Coronary artery (tissue), 2 donors: Measurements from ENCODE around the gene TBC1D30.

ENCODE experiments used
- DNase-seq: peaks from one replicate; pipeline ENCODE4 v3.0.0-alpha.2; 2017; ENCODE audit warnings: low spot score
- H3K27ac ChIP-seq, 2 donors: fragments of 200-600 bp; sonication (generic); one replicate each; pipeline ENCODE4 v1.5.1; 2016 to 2019
- H3K4me3 ChIP-seq: fragments of 200-600 bp; sonication (generic); 2 replicates; pipeline ENCODE4 v1.5.1; 2016; ENCODE audit warnings: mild to moderate bottlenecking, moderate library complexity
- CTCF ChIP-seq: fragments of 200-600 bp; sonication (generic); IDR thresholded peaks from one replicate; pipeline ENCODE4 v1.5.1; 2019; ENCODE audit warnings: antibody characterized with exemption

The TBC1D30 gene

GRCh38 chr12:64864319-64864718 is 39.9 kb downstream of the TBC1D30 start:
- H3K4me3 ChIP-seq = no peak overlapping the region
- H3K27ac ChIP-seq = no peak overlapping the region
- TF ChIP-seq CTCF = no peak
- DNase-seq = no peak

GRCh38 chr12:64875186-64875585 is 50.7 kb downstream of the TBC1D30 start:
- no peak for DNase-seq
- Histone ChIP-seq H3K4me3 (no peak overlapping the region), H3K27ac (no peak overlapping the region)
- TF ChIP-seq CTCF = no peak

GRCh38 chr12:64876388-64877071 is 52.1 kb downstream of the TBC1D30 start:
- no peak overlapping the region for H3K4me3 ChIP-seq
- H3K27ac ChIP-seq = no peak overlapping the region
- TF ChIP-seq CTCF = no peak
- no peak for DNase-seq

- no peak for DNase-seq
- Histone ChIP-seq H3K27ac (no peak overlapping the region), H3K4me3 (no peak overlapping the region)
- no peak for TF ChIP-seq CTCF
Observed at GRCh38 chr12:64877363-64878004, 53.0 kb downstream of the TBC1D30 start.

GRCh38 chr12:64882687-64883086 is 58.2 kb downstream of the TBC1D30 start:
- Histone ChIP-seq H3K4me3 (no peak overlapping the region), H3K27ac (no peak overlapping the region)
- DNase-seq = no peak
- TF ChIP-seq CTCF = no peak

GRCh38 chr12:64883264-64884163 is 59.1 kb downstream of the TBC1D30 start:
- no peak for DNase-seq
- no peak overlapping the region for H3K4me3 ChIP-seq
- TF ChIP-seq CTCF = no peak
- H3K27ac ChIP-seq = no peak overlapping the region
